B cell (primary cell): ENCODE data around the gene FBXO5. TPM values are rescaled to one million over a fixed set of nuclear protein-coding genes. Genes with fewer than 3 reads are reported as not detected.
"Not testable (repeated sequence)": the region's sequence is repeated elsewhere in the genome, so short reads cannot be mapped to it uniquely, and the experiment has no call there.

Source experiments
- ATAC-seq: fragments of 200-7000 bp; cut with Tn5 transposase; one replicate; pipeline ENCODE4 v1.10.0; 2021; ENCODE audit warnings: low read depth, mild to moderate bottlenecking, moderate number of reproducible peaks, moderate library complexity
- CTCF ChIA-PET: fragments of 350-600 bp; sonication (Branson Sonifier 250); formaldehyde crosslinking; loops from one replicate; lab custom pipeline; 2021; ENCODE audit warnings: antibody characterized with exemption, inconsistent platforms; lab: Charles Lee
- POLR2A ChIA-PET: fragments of 350-600 bp; sonication (Branson Sonifier 250); formaldehyde crosslinking; loops from one replicate; lab custom pipeline; 2021; ENCODE audit warnings: antibody characterized with exemption; lab: Charles Lee
- DNase-seq: peaks from one replicate; pipeline ENCODE4 v3.0.0; 2013
- H2AFZ ChIP-seq: 2 replicates; pipeline ENCODE4 v1.6.1; 2012; ENCODE audit warnings: mild to moderate bottlenecking, low read depth, low read length; ENCODE audit not compliant: insufficient read depth, poor library complexity, severe bottlenecking
- H3K27ac ChIP-seq, 2 donors: 1 replicate in 1 of 2; 2 replicates in 1 of 2; pipeline ENCODE4 v1.5.1; 2012 to 2013; ENCODE audit warnings: low read length in 2 of 2, mild to moderate bottlenecking in 2 of 2, moderate library complexity in 1 of 2
- H3K27me3 ChIP-seq, 4 experiments: fragments of 200-600 bp in 1 of 4; sonication (generic) in 1 of 4; replicated peaks in 1 of 4; 1 replicate in 2 of 4; 2 replicates in 2 of 4; pipeline versions ENCODE4 v1.6.1 to v1.7.0; 2013 to 2016; ENCODE audit warnings: low read length in 3 of 4, mild to moderate bottlenecking in 2 of 4, mixed read lengths in 1 of 4, moderate library complexity in 1 of 4; ENCODE audit not compliant: insufficient read depth in 4 of 4, control insufficient read depth in 3 of 4; ENCODE audit errors: control extremely low read depth in 1 of 4
- H3K36me3 ChIP-seq, 2 experiments: replicated peaks in 1 of 2; 1 replicate in 1 of 2; 2 replicates in 1 of 2; pipeline versions ENCODE4 v1.6.1 to v1.7.1; 2013; ENCODE audit warnings: low read length in 1 of 2; ENCODE audit not compliant: insufficient read depth in 2 of 2, control insufficient read depth in 1 of 2; ENCODE audit errors: control extremely low read depth in 1 of 2, extremely low read depth in 1 of 2
- H3K4me1 ChIP-seq, 2 donors: fragments of 200-600 bp in 1 of 2; sonication (generic) in 1 of 2; 1 replicate in 1 of 2; 2 replicates in 1 of 2; pipeline versions ENCODE4 v1.5.1 to v1.6.1; 2013 to 2017; ENCODE audit warnings: low read length in 2 of 2; ENCODE audit not compliant: control insufficient read depth in 2 of 2, insufficient read depth in 2 of 2
- H3K4me2 ChIP-seq: replicated peaks from 2 replicates; pipeline ENCODE3; 2012; ENCODE audit warnings: mild to moderate bottlenecking, low read depth, low read length; ENCODE audit not compliant: poor library complexity, severe bottlenecking
- H3K4me3 ChIP-seq, 5 experiments: fragments of 200-600 bp in 1 of 5; sonication (generic) in 1 of 5; 1 replicate in 3 of 5; 2 replicates in 2 of 5; pipeline versions ENCODE4 v1.5.1 to v1.7.0; 2011 to 2016; ENCODE audit warnings: low read length in 4 of 5, mild to moderate bottlenecking in 4 of 5, low read depth in 2 of 5, control low read depth in 1 of 5, moderate library complexity in 1 of 5; ENCODE audit not compliant: insufficient read depth in 1 of 5; ENCODE audit errors: control extremely low read depth in 1 of 5, extremely low read depth in 1 of 5
- H3K79me2 ChIP-seq: fragments of 200-600 bp; sonication (generic); one replicate; pipeline ENCODE4 v1.6.0; 2016; ENCODE audit warnings: low read length; ENCODE audit not compliant: control insufficient read depth, insufficient read depth
- H3K9ac ChIP-seq: fragments of 200-600 bp; sonication (generic); 2 replicates; pipeline ENCODE4 v1.6.1; 2017; ENCODE audit warnings: mild to moderate bottlenecking, low read length, moderate library complexity
- H3K9me3 ChIP-seq, 3 donors: one replicate each; pipeline versions ENCODE4 v1.6.1 to v1.7.1; 2013; ENCODE audit warnings: low read length in 2 of 3; ENCODE audit not compliant: control insufficient read depth in 2 of 3, insufficient read depth in 1 of 3; ENCODE audit errors: control extremely low read depth in 1 of 3
- H4K20me1 ChIP-seq: 2 replicates; pipeline ENCODE4 v1.6.0; 2012; ENCODE audit warnings: mild to moderate bottlenecking, low read length; ENCODE audit not compliant: insufficient read depth, control insufficient read depth, poor library complexity, severe bottlenecking
- H3K27ac Mint-ChIP-seq: one replicate; pipeline ENCODE4 v1.8.0; 2021; ENCODE audit warnings: mixed read lengths
- H3K27me3 Mint-ChIP-seq: one replicate; pipeline ENCODE4 v1.8.0; 2021; ENCODE audit warnings: mixed read lengths
- H3K4me1 Mint-ChIP-seq: one replicate; pipeline ENCODE4 v1.8.0; 2021; ENCODE audit warnings: mixed read lengths
- H3K4me3 Mint-ChIP-seq: one replicate; pipeline ENCODE4 v1.8.0; 2021; ENCODE audit warnings: mixed read lengths
- H3K9me3 Mint-ChIP-seq: one replicate; pipeline ENCODE4 v1.8.0; 2022; ENCODE audit warnings: mixed read lengths; ENCODE audit not compliant: insufficient read depth
- CTCF ChIP-seq: fragments of 200-600 bp; IDR thresholded peaks from one replicate; pipeline ENCODE4 v1.8.0; 2022; ENCODE audit warnings: antibody characterized with exemption, mild to moderate bottlenecking
- EZH2 ChIP-seq: IDR thresholded peaks from 2 replicates; pipeline ENCODE4 v1.6.1; 2012; ENCODE audit warnings: borderline replicate concordance, low read depth, mild to moderate bottlenecking, moderate library complexity, low read length; ENCODE audit not compliant: insufficient read depth, poor library complexity, severe bottlenecking
- WGBS: methylation state at CpG from one replicate; pipeline ENCODE4 v1.1.5; 2013; ENCODE audit warnings: missing lambda C conversion rate; ENCODE audit not compliant: insufficient coverage; 5-methylcytosine and 5-hydroxymethylcytosine counted together
- intact Hi-C: fragments of 100-400 bp; cut with micrococcal nuclease; formaldehyde crosslinking; loops from one replicate; pipeline ENCODE4 v1.10.0; 2022
- polyA plus RNA-seq: library from polyadenylated mRNA; depleted of rRNA; stranded (reverse); fragments of >200 nt; gene quantifications from 2 replicates; pipeline ENCODE4 v1.2.3, GENCODE V29; 2012
- total RNA-seq, 2 donors: library from RNA; stranded (reverse); fragments of 120-200 nt in 1 of 2; gene quantifications; 1 replicate in 1 of 2; 2 replicates in 1 of 2; pipeline versions ENCODE4 v1.2.3 to v1.2.4, GENCODE V29; 2013 to 2022

FBXO5 gene
- total and polyA plus RNA-seq, 2 donors (not counting 1 experiment from before 2014, with no cell fraction given), result 3.9 to 14.6 TPM

- Histone ChIP-seq H3K4me3 (peak overlapping the region; percentile 71 to 94 (median 82)), H3K4me2 (peak overlapping the region; percentile 70), H3K27me3 (no peaks in the 10 kb centered on the region), H3K36me3 (peaks cover 3 to 10% of the 10 kb centered on the region in 2 experiments), H3K9ac (peak overlapping the region; percentile 69), H3K9me3 (no peaks in the 10 kb centered on the region), H2AFZ (peak overlapping the region; percentile 81), H3K27ac (peak overlapping the region; percentile 72 to 89), H3K79me2 (peaks cover 47% of the 10 kb centered on the region), H3K4me1 (peaks cover 20 to 25% of the 10 kb centered on the region in 2 donors), H4K20me1 (peaks cover 12% of the 10 kb centered on the region)
- Mint-ChIP-seq H3K4me3 (peak overlapping the region; percentile 100), H3K9me3 (no peaks in the 10 kb centered on the region), H3K4me1 (peaks cover 47% of the 10 kb centered on the region), H3K27me3 (no peaks in the 10 kb centered on the region), H3K27ac (peak overlapping the region; percentile 86)
- ChIA-PET POLR2A (no interaction called here), CTCF (interaction anchor here (1.4 kb wide), 1 partner anchor 19 kb away, joined by 5 read pairs; the partner anchor contains the start of gene FBXO5)
- intact Hi-C loops, result loop anchor here (2.0 kb wide), 2 partner anchors 19 to 1611 kb away; partner anchors contain the start of genes FBXO5 and ZBTB2
- 6% methylated on average over 27 of the region's 31 CpGs for WGBS
- DNase-seq, result peak; percentile 46
- ATAC-seq, result no peak
- no peak for TF ChIP-seq EZH2
- no peak for TF ChIP-seq CTCF
Measured at GRCh38 chr6:153001767-153002612, 19.1 kb upstream of the FBXO5 start.

- H3K27me3 ChIP-seq, POLR2A ChIA-PET, H2AFZ ChIP-seq, H3K4me3 ChIP-seq, H3K9me3 ChIP-seq, H3K9me3 Mint-ChIP-seq, H3K9ac ChIP-seq, H3K27me3 Mint-ChIP-seq, DNase-seq, ATAC-seq, intact Hi-C loops, H3K27ac Mint-ChIP-seq: not testable (repeated sequence)
- Histone ChIP-seq H3K4me1 (peaks cover 20 to 25% of the 10 kb centered on the region in 2 donors), H3K79me2 (peaks cover 57% of the 10 kb centered on the region), H3K4me2 (peak overlapping the region; percentile 70), H3K36me3 (peaks cover 3 to 22% of the 10 kb centered on the region in 2 experiments), H4K20me1 (peaks cover 12% of the 10 kb centered on the region), H3K27ac (peak overlapping the region in 1 of 2 donors; percentile 89)
- WGBS, result 91% methylated on average over 5 of the region's 9 CpGs
- Mint-ChIP-seq H3K4me1 (peaks cover 51% of the 10 kb centered on the region), H3K4me3 (peak overlapping the region; percentile 100)
- CTCF ChIA-PET, result interaction anchor here (0.6 to 1.8 kb wide), 4 partner anchors 15 to 1160 kb away, joined by 4 to 5 read pairs (median 4); partner anchors contain the start of gene FBXO5
Measured at GRCh38 chr6:153000790-153001189, 17.9 kb upstream of the FBXO5 start.
